ENCODE results near the gene MYLK.
A peak's percentile ranks its signal among the peaks of the same experiment; 100 is the strongest.
"Not testable (repeated sequence)": the region's sequence is repeated elsewhere in the genome, so short reads cannot be mapped to it uniquely, and the experiment has no call there.

MYLK gene

DNA sequence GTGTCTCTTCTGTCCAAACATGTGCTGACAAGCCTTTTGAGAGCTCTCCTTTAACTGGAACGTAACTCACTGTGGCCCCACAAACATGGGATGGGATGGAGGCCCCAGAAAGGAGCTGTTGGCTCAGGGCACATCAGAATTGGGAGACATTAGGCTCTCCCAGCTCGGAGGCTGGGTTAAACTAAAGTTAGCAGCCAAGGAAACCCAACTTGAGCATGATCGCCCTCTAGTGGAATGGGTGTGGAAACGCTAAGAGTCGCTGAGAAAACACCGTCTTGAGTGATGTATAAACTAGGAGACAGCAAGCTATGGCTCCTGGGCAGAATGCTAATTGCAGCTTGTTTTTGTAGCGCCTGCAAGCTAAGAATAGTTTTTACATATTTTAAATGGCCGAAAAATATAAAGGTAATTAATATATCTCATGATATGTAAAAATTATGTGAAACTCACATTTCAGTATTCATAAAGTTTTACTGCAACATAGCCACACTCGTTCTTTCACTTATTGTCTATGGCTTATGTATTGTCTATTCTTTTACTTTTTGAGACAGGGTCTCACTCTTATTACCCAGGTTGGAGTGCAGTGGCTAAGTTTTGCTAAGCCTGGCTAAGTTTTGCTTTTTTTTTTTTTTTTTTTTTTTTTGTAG lies 160.5 kb downstream of the MYLK start:
- DNase-seq (ENCODE audit: low read depth in 3 of 3, low spot score in 1 of 3) = no peak

DNA sequence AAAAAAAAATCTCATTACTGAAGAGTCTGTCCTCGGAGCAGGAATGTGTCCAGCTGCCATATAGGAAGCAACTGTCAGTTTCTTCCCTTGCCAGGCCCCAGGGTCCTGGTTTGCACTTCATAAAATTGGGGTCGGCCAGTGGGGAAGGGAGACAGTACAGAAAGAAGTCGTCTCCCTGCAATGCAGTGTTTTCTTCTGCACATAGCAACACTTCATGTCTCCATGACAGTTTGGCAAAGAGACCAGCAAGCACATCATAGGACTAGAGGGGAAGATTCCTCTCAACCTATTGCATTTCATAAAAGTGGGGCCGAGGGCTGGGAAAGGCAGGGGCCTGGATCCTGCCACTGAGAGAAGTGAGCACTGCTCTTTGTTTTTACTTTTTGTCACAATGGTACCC lies 161.1 kb downstream of the MYLK start:
- no peak for DNase-seq (ENCODE audit: low read depth in 3 of 3, low spot score in 1 of 3)

DNA sequence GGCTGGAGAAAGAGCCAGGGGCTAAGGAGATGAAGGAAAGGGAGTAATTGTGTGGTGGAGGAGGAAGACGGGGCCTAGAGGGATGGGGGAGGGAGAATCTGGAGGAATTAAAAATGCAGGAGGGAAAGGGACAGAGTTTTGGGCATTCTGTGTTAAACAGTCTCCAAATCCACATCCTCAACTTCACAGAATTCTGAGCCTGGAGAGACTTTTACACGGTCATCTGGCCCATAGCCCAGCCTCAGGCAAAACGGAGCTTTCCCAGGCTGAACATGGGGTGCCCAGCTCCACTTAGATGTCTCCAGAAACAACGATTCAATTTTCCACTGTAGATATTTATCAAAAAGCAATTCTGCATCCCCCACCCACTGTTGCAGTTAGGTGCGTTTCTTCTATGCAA lies 161.7 kb downstream of the MYLK start:
- DNase-seq (ENCODE audit: low read depth in 3 of 3, low spot score in 1 of 3) = no peak

DNA sequence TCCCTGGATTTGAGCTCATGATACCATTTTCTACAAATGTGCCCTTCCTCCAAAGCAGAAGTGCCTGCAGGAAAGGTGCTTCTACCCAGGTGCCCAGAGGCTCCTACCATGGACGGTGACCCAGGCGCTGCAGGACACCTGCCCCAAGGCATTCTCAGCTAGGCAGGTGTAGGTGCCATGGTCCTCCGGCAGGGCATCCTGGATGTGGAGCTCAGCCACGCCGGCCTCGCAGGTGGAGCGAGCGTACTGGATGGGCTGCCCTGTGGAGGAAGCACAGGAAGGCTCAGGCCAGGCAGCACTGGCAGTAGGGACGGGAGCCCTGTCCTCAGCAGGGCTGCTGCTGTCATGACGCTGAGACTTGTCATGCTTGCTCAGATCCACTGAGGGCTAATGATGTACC lies 162.1 kb downstream of the MYLK start:
- no peak for DNase-seq (ENCODE audit: low read depth in 3 of 3, low spot score in 1 of 3)

DNA sequence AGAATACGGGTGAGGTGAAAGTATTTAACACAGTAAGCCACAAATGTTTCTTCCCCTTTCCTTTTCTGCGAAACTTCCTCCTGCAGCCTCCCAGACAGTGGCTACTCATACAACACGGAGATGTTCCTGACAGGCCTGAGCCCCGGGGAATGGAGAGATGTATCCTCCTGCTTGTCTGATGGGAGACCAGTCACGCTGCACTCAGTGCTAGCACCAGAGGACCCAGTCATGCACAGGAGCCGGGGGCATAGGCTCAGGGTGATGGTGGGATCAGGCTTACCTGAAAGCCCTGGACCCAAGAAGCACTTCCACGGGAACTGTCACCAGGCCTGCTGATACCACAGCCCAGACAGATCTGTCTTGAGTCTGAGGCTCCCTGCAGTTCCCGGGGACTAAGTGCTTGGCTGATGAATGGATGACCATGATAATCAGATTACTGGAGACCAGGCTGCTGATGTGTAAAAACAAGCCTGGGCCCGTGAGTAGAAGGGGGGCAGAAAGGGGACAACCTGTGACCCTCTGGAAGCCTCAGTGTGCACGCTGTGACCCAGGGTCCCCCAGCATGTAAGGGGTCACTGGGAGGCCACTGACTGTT lies 162.9 kb downstream of the MYLK start:
- DNase-seq (ENCODE audit: low read depth in 3 of 3, low spot score in 1 of 3) = not testable (repeated sequence)

DNA sequence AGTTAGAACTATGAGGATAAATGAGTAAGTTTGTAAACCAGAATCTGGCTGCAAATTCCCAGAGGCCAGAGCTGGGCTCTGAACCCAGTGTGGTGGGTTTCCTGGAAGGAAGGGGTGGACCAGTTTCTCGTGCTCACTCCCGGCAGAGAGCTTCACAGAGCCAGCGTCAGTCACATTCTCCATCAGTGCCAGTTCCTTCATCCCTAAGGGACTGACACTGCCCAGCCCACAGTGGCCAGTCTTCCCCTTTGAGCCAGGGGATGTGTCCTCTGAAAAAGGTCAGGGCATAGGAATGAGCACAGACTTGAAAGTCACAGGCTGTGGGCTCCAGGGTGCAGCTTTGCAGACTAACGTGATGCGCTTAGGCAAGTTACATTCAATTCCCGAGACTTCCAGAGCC lies 163.5 kb downstream of the MYLK start:
- no peak for DNase-seq (ENCODE audit: low read depth in 3 of 3, low spot score in 1 of 3)

DNA sequence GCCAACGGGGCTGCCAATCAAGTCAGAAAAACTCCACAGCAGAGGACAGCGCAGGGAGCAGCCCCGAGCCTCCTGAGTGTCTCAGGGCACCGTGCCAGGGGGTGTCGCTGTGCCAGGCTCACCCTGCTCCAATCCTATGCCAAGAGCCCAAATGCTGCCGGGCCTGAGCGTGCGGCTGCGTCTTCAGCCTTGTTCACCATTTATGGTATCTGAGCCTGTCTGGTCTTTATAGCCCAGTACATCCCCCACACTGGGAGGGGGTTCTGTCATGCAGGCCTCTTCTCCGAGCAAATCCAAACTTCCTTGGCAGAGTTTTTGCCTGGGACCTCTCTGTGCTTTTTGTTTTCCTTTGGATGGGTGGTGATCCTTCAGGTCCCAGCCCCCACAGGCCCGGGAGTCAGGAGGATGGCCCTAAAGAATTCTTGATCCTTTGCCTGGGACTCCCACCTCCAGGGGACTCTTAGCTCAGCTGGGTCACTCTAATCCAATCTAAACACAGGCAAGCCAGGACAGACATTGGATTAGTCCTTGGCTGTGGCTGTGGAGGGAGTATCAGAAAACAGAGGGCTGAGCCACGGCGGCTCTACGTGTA lies 164.2 kb downstream of the MYLK start:
- no peak for DNase-seq (ENCODE audit: low read depth in 3 of 3, low spot score in 1 of 3)

DNA sequence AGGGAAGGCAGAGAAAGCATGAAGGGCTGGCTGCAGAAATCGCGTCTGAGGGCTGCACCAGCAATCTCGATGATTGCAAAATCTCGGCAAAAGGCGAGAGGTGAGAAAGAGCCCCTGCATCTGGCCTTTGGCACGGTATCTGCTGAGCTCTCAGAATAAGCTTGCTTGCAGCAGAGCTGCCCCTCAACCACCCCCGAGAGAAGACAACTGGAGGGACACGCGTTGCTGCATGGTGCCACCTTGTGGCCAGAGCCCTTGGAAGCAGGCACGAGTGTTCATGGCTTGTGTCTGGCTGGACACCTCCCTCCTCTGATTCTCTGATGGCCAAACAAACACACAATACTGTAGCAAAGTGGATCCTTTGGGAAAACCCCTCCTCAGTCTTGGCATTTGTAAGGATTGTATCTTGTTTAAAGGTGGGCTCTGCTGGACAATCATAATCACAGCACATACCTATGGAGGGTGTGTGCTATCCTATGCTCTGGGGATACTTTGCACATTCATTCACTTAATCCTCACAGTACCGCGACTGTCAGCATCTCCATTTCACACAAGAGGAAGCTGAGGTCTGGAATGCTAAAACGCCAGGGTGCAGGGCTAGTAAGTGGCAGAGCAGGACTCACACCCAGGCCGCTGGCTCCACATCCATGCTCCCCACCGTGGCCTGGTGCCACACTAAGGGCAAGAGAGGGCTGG lies 164.9 kb downstream of the MYLK start:
- peak in 1 of 3 donors; percentile 6 for DNase-seq (ENCODE audit: low read depth in 3 of 3, low spot score in 1 of 3)

DNA sequence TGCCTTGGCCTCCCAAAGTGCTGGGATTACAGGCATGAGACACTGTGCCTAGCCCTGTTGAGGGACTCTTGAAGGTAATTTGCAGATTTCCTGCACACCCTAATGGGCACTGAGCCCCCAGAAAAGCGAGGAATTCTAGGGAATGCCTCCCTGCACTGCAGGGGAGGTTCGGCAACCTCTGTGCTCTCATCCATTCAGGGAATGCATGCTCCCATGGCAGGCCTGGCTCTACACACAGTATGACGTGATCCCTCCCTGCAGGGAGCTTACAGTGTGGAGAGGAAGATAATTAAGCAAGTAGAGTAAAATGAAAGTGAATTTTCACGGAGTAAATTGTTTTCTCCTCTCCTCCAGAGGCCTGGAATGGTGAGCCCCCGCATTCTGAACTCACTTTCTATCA lies 166.0 kb downstream of the MYLK start:
- DNase-seq (ENCODE audit: low read depth in 3 of 3, low spot score in 1 of 3) = no peak

DNA sequence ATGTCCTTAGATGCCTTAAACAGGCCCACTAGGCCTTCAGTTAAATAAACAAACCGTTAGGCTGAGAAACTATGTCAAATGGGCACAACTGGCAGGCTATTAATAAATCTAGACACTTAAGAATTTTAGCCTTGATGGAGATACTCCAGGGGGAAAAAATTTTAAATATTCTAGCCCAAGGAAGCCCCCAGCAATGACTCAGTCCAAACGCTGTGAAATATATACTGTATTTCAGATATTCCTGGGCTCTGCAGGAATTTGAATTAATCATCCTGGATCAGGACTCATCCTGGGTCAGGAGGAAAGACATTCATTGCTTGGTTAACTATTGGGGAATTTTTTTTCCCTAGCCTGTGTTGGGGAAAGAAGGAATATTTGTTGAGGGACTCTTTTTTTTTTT lies 166.7 kb downstream of the MYLK start:
- DNase-seq (ENCODE audit: low read depth in 3 of 3, low spot score in 1 of 3) = not testable (repeated sequence)

DNA sequence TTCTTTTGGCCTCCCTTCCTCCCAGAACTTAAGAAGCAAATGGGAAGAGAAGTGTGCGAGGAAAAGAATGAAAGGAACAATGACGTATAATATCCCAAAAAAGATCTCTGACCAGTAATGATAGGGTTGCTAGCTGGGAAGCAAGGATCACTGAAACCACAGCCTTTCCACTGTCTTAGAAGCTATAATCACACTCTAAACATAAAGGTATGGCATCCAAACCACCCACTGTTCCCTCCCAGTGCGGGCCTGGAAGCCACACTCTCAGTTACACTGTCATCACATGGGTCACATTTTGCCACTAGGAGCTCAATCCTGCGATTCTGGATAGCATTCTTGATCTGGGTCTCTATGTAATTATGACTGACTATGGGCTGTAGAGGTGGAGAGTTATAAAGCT lies 167.7 kb downstream of the MYLK start:
- DNase-seq (ENCODE audit: low read depth in 3 of 3, low spot score in 1 of 3) = no peak

DNA sequence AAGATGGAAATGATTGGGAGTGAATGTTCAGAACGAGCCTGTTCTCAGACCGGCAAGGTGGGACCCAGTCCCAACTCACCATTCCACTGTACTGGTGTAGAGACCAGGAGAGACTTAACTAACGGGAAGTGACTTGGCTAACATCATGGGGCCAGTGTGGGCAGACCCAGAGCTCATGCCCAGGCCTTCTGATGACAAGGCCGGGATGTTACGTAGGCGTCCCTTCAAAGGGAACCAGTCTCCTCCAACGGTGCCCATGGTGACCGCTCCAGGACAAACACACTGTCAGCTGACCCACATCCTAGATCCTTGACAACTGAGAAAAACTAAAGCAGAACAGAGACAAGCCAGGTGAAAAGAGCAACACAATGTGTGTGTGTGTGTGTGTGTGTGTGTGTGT lies 170.9 kb downstream of the MYLK start:
- DNase-seq (ENCODE audit: low read depth in 3 of 3, low spot score in 1 of 3) = no peak

DNA sequence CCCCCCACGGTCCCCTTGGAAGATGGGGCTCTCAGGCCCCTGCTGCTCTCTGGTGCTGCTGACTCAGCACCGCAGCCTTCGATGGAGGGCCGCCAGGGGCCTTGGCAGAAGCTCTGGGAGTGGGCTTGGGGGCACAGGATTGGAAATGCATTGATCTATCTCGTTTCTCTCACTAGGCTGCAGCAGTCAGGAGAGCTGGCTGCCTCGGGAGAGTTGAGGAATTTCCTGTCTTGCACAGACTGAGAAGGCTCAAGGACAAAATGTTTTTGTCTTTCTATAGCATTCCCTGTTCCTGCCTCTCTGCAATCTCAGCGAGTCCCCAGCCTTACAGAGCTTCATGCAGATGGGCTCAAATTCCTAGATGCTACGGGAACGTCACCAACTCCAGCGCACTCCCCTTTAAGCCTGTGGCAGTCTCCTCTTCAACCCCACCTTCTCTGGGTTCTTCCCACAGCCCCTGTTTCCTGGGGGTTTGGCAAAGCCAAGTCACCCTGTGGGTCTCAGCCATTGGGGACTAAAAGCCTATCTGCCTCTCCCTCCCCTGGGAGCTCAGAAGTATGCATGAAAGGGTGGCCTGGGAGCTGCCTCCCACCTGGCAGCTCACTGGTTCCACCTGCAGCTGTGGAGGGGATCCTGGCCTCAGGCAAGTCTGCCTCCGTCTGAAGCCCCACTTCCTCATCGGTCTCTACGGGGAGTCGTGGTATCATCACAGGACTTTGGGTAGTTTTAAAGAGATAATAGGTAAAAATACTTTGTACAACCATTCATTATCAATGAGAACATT lies 171.9 kb downstream of the MYLK start:
- no peak for DNase-seq (ENCODE audit: low read depth in 3 of 3, low spot score in 1 of 3)

DNA sequence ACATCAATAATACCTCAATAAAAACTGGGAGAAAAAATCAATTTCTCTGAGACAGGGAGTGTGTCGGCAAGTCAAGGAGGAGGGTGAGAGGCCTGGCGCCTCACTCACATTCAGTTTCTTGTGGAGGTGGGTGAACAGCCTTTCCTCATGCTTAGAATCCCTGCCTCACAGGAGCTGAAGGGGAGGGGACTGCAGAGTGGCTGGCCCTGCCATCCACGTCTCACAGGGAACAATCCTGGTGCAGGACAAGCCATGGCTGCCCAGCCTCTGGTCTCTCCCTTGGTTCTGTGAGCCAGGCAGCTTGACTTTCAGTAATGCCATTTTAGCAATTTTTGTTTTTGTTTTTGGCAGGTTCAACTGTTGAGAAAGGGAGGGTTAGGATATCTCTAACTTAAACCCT lies 172.8 kb downstream of the MYLK start:
- no peak for DNase-seq (ENCODE audit: low read depth in 3 of 3, low spot score in 1 of 3)

DNA sequence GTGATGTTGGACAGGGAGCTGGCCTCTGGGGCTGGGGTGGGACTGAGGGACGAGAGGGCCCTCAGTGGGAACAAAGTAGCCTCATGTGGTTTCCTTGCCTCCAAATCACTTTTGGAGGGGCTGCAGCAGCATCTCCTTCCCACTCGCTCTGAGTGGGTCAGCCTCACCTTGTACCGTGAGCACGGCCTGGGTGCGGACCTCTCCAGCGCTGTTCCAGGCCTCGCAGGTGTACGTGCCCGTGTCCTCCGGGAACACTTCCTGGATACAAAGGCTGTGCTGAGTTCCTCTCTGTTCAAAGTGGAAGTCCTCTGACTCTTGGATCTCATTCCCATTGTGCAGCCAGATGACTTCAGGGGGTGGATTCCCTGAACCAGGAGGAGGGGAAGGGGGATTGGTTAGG lies 175.6 kb downstream of the MYLK start:
- DNase-seq (ENCODE audit: low read depth in 3 of 3, low spot score in 1 of 3) = no peak

DNA sequence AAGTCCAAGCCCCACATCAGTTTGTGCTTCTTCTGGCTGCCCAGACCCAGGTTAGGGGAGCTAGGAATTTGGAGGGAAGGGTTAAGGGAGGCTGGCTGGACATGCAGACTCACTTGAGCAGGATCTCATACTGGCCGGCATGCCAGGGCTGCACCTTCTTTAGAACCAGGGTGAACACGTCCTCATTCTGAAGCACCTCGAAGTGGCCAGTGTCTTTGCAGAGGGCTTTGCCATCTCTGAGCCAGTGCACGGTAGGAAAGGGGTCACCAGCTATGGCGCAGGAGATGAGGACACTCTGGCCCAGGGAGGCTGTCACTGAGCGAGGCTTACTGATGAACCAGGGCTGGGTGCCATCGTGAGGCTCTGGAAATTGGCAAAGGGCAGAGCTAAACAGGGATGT lies 176.5 kb downstream of the MYLK start:
- DNase-seq (ENCODE audit: low read depth in 3 of 3, low spot score in 1 of 3) = not testable (repeated sequence)

DNA sequence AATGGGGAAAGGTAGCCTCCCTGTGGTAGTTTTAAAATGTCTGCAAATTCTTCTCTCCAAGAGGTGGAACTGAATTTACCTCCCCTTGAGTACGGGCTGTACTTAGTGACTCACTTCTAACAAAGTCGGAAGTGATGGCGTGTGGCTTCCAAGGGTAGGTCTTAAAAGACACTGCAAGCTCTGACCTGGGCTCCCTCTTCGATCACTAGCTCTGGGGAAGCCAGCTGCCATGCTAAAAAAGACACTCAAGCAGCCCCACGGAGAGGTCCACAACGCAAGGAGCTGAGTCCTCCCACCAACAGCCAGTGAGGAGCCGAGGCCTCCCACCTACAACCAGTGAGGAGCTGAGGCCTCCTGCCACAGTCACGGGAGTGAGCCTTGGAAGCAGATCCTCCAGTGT lies 177.3 kb downstream of the MYLK start:
- DNase-seq (ENCODE audit: low read depth in 3 of 3, low spot score in 1 of 3) = no peak

DNA sequence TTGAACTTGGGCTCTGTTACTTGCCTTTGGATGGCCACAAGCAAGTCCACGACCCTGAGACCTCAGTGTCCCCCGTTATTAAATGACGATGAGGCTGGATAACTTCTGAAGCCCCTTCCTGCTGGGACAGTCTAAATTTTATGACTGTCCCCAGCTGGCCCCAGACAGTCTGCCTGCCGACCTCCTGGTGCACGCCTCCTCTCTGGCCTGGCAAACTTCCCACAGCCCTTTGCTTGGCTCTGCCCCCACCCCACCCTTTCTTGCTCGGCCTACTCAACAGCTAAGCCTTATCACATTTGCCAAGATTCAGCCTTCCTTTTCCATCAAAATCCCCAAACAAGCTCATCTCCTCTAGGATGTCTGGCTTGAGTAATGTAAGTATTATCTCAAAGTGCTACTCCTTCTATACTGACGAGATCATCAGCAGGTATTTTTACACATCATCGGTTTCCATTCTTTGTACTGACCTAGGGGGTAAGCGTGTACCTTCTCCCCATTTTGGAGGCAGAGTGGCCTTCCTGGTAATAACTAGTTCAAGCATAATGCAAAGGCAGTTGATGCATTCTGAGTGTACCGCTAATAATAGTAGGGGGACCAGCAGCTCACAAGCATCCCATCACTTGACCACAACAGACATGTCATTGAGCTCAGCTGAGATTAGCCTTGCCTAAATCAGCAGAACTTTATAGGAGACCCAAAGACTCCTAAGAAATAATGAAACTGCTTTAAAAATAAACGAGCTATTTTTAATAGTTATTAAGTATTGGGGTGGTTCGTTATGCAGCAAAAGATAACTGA lies 178.4 kb downstream of the MYLK start:
- DNase-seq (ENCODE audit: low read depth in 3 of 3, low spot score in 1 of 3) = no peak

DNA sequence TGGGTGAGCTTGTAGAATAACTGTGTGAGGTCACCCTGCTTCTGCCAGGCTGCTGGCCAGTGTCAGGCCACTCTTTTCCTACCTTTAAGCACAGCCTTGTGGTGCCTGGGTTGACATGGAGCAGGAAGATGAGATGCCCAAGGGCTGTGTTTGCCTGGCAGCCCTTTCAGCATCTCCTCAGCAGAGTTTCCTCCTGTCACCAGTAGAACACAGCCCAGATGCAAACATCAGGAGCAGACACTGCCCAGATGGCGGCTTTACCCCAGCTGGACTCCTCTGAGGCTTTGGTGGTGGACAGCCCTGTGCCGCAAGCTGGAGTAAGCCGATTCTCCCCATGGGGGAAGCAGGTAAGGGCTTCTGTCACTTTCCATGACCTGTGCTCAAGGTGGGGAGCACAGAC lies 180.5 kb downstream of the MYLK start:
- not testable (repeated sequence) for DNase-seq (ENCODE audit: low read depth in 3 of 3, low spot score in 1 of 3)

DNA sequence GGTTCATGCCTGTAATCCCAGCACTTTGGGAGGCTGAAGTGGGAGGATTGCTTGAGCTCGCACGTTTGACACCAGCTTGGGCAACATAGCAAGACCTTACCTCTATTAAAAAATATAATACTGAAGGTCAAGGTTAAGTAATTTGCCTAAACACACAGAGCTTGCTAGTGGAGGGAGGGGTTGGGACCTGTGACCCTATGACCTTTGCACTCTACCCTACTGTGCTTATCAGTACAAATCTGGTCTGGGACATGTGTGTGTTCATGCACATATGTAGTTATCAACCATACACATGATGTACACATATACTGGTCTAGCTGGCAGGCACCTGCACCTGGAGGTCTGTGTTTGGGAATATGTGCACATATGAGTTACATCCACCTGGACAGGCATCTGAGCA lies 181.4 kb downstream of the MYLK start:
- no peak for DNase-seq (ENCODE audit: low read depth in 3 of 3, low spot score in 1 of 3)

DNA sequence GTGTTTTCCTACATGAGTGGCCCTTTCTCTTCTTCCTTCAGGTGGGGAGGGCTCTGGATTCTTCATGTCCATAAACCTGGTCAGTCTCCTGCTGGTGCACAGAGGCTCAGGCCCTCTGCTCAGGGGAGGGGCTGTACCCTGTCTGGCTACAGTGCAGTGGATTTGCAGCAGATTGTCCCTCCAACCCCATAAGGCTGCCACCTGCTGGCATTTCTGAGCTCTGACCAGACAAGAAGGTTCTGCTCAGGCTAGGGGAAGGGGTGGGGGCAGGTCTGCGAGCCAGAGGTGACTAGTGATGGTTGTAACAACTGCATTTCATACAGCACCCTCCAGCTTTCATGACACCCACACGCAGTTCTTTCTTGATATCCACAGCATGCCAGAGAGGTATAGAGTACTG lies 182.1 kb downstream of the MYLK start:
- DNase-seq (ENCODE audit: low read depth in 3 of 3, low spot score in 1 of 3) = not testable (repeated sequence)
